ENCODE data around the gene ACTN1. TPM values are rescaled to one million over a fixed set of nuclear protein-coding genes. Genes with fewer than 3 reads are reported as not detected.

Gene ACTN1
- total RNA-seq, 1 experiment from 2014 or later: 169 TPM

DNA sequence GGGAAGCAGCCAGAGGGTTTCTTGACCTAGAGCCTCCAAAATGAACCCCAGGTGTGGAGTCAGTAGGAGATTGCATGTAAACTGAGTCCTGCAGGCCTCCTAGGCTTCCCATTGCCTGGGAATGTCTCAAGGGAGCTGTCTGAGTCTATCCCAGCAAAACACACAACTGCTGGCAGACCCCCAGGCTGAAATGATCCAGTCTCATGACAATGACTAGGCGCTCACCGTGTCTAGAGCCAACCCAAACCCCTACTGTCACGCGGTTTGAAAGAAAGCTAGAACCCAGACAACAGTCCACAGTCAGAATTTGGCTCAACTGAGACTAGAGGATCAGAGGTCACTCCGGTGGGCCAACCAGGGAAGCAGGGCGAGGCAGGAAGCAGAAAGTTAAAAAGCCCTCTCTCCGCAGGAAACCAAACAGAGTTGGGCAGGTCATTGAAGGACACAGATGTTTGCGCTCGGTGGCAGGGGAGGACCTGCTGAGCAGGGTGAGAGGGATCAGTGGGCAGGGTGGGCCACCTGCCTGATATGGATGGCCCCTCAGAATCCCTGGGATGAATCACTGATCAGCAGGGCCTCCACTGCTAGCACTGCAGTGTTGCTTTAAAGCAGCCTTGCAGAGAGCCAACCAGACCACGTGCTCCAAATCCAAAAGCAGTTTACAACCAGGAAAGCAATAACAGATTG, 23.8 kb downstream of the ACTN1 start:
- H3K4me3 ChIP-seq (ENCODE audit: insufficient read depth, low read depth, low read length): no peak overlapping the region
- no peaks in the 10 kb centered on the region for H3K27me3 ChIP-seq (ENCODE audit: control insufficient read depth, insufficient read depth, low read length)
- H3K36me3 ChIP-seq (replicated peaks; ENCODE audit: control insufficient read depth, insufficient read depth, low read length): peaks cover 2% of the 10 kb centered on the region
- DNase-seq: no peak

DNA sequence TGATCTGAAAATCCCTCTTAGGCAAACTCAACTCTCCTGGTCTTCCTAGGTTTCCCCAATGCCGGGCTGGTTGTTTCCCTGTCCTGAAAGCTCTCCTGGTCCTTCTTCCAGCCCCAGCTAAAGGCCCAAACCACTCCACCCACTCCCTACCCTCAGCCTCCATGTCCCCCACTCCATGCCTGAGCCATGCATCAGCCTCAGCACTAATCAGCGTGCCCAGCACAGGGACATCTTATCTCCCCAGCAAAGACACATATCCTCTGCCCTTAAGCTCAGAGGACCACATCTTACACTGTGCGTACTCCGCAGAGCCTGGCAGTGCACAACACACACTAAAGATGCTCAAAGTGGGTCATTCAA, 25.9 kb downstream of the ACTN1 start:
- H3K27me3 ChIP-seq (ENCODE audit: control insufficient read depth, insufficient read depth, low read length): no peaks in the 10 kb centered on the region
- H3K4me3 ChIP-seq (ENCODE audit: insufficient read depth, low read depth, low read length): no peak overlapping the region
- DNase-seq: no peak

DNA sequence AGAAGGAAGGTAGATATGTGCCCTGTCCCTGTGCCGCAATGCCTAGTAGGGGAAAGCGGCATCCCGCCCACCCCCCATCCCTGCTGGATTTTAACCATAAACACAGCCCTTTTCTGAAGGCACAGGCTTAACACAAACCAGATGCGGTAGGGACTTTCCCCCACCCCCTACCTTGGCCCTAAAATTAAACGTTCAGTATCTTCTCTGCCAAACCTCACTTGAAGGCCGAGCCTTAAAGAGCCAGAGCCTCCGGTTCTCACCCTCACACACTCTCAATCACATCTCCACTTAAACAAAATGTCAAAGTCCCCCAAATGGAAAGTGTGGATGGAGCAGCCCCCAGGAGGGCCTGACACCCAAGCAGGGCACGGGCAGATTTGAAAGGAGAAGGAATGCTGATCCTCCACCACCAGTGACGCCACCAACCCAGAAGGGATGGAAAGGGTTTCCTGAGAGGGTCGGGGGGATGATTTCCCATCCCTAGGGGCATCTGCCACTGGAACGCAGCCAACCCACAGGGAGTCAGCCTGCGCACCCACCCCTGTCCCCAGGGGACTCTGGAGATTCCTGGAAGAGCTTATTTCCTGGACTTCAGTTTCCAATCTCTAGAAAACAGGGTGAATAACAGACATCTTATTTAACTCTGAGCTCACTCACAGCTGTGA, 26.4 kb downstream of the ACTN1 start:
- H3K36me3 ChIP-seq (replicated peaks; ENCODE audit: control insufficient read depth, insufficient read depth, low read length): peaks cover under 1% of the 10 kb centered on the region
- DNase-seq: no peak
- H3K27me3 ChIP-seq (ENCODE audit: control insufficient read depth, insufficient read depth, low read length): no peaks in the 10 kb centered on the region
- H3K4me3 ChIP-seq (ENCODE audit: insufficient read depth, low read depth, low read length): no peak overlapping the region

More for the DNA sequence above, 25.9 kb downstream of the ACTN1 start:
- peaks cover 2% of the 10 kb centered on the region for H3K36me3 ChIP-seq (replicated peaks; ENCODE audit: control insufficient read depth, insufficient read depth, low read length)

DNA sequence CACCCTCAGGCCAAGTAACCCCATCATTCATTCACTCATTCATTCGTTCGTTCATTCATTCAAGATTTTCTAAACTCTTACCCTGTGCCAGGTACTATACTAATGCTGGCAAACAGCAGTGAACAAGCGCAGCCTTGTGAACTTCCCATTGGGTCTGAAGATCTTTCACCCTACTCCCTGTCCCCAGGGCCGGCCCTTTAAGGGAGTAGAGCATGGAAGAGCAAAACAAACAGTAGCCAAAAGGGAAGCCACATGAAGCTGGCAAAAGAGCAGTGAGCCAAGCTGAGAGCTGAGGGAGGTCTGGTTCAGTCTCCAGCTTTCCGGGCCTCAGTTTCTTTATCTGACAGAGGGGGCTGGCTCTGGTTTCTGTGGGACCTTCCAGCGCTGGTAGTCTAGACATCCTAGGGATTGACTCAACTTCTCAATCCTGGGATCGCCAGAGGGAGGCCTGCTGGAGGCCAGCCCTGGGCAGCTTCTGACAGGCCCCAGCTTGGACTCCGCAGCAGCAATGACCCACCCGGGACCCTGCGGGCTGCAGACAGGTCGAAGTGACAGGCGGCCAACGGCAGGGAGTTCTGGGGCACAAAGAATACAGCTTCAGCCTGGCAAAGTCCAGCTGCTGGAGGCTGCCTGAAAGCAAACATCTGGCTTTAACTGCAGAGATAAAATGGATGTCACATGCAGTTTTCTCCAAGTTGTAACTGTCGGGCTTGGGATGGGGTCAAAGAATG, 27.1 kb downstream of the ACTN1 start:
- DNase-seq: no peak
- no peak overlapping the region for H3K4me3 ChIP-seq (ENCODE audit: insufficient read depth, low read depth, low read length)
- no peaks in the 10 kb centered on the region for H3K27me3 ChIP-seq (ENCODE audit: control insufficient read depth, insufficient read depth, low read length)
- no peaks in the 10 kb centered on the region; the same call in 1 of the 2 replicates for H3K36me3 ChIP-seq (replicated peaks; ENCODE audit: control insufficient read depth, insufficient read depth, low read length)

DNA sequence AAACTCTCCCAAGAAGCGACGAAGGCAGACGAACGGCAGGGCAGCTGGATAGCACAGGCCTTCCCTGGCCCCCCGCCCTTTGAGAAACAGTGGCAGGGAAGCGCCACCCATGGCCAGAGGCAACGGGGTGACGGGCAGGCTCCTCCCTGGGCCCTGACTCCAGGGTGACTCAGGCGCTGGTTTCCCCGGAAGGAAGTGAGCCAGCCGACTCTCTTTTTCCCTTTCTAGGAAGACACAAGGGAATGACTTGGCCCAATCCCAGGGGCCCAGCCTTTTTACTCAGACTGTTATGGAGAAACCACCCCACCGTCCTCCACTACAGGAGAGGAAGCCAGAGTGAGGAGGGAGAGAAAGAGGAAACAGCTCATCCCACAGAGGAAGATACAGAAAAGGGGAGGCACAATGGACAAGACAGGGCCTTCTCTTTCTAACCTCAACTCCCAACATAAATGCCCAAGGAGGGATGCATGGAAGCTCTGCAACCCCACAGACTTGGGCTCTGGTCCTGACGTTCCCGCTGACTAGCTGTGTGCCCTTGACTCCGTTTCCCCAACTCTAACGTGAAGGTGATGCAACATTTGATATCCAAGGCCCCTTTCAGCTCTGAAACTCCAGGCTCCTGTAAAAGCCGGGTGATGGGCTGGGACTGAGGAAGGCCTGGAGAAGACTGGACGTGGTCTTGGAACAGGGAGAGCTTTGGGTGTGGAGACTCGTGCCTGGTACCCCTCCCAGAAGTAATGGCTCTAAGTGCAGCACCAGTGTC, 27.9 kb downstream of the ACTN1 start:
- DNase-seq: no peak
- no peaks in the 10 kb centered on the region for H3K27me3 ChIP-seq (ENCODE audit: control insufficient read depth, insufficient read depth, low read length)
- H3K4me3 ChIP-seq (ENCODE audit: insufficient read depth, low read depth, low read length): no peak overlapping the region
- no peaks in the 10 kb centered on the region; the same call in 1 of the 2 replicates for H3K36me3 ChIP-seq (replicated peaks; ENCODE audit: control insufficient read depth, insufficient read depth, low read length)

DNA sequence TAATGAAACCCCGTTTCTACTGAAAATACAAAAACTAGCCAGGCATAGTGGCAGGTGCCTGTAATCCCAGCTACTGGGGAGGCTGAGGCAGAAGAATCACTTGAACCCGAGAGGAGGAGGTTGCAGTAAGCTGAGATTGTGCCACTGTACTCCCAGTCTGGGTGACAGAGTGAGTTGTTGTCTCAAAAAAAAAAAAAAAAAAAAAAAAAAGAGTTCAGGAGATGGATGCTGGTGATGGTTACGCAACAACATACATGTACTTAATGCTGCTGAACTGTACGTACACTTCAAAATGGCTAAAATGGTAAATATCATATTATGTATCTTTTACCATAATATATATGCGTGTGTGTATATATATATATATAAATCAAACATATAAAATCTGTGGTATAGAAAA, 29.0 kb downstream of the ACTN1 start:
- no peak for DNase-seq
- H3K27me3 ChIP-seq (ENCODE audit: control insufficient read depth, insufficient read depth, low read length): no peaks in the 10 kb centered on the region
- no peak overlapping the region for H3K4me3 ChIP-seq (ENCODE audit: insufficient read depth, low read depth, low read length)
- no peaks in the 10 kb centered on the region; the same call in 1 of the 2 replicates for H3K36me3 ChIP-seq (replicated peaks; ENCODE audit: control insufficient read depth, insufficient read depth, low read length)

DNA sequence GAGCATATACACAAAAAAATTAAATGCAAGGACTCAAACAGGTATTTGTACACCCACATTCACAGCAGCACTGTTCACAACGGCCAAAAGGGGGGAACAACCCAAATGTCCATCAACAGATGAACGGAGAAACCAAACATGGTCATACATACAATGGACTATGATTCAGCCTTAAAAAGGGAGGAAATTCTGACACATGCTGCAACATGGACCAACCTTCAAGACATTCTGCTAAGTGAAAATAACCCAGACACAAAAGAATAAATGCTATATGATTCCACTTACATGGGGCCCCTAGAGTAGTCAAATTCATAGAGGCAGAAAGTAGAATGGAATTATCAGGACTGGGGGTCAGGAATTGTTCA, 29.5 kb downstream of the ACTN1 start:
- Histone ChIP-seq H3K4me3 (ENCODE audit: insufficient read depth, low read depth, low read length) (no peak overlapping the region), H3K27me3 (ENCODE audit: control insufficient read depth, insufficient read depth, low read length) (no peaks in the 10 kb centered on the region), H3K36me3 (replicated peaks; ENCODE audit: control insufficient read depth, insufficient read depth, low read length) (no peaks in the 10 kb centered on the region; the same call in 1 of the 2 replicates)
- no peak for DNase-seq

DNA sequence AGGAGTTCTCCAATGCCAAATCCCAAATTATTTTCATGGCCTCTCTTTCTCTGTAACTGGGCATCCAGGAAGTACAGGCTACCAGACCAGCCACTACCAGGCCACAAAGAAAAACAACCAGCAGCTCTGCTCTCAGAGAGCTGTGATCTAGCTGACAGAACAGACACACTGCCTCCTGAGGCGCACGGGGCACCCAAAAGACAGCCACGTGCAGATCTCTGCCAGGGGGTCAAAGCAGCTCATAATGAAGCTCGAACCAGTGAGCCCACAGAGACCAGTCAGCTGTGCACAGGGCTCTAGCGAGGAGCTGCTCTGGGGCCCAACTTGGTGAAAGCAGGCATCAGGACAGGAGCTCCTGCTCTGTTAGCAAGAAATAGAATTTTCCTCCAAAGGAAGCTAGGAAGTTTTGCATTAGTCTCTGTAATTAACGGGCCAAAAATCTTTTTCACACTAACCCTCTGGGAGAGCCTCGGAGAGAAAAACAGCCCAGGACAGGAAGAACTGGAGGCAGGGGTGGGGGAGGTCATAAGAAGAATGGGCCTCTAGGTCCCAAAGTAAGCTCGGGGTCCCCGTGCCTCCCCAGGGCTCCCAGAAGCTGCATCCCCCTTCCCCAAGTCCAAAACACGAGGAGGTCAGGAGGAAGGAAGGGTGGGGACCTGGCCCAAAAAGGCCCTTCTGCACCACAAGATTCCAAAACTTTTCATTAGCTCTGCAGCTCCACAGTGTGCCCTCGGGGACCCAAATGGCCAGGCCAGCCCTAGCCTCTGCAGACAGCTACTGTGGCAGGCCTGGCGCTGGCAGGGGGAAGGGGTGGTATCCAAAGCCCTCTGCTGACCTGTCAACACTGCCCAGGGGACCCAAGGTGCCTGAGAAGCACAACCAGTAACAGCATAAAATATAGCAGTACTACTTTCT, 30.2 kb downstream of the ACTN1 start:
- H3K4me3 ChIP-seq (ENCODE audit: insufficient read depth, low read depth, low read length): no peak overlapping the region
- no peaks in the 10 kb centered on the region for H3K27me3 ChIP-seq (ENCODE audit: control insufficient read depth, insufficient read depth, low read length)
- H3K36me3 ChIP-seq (replicated peaks; ENCODE audit: control insufficient read depth, insufficient read depth, low read length): no peaks in the 10 kb centered on the region; the same call in 1 of the 2 replicates
- DNase-seq: no peak

DNA sequence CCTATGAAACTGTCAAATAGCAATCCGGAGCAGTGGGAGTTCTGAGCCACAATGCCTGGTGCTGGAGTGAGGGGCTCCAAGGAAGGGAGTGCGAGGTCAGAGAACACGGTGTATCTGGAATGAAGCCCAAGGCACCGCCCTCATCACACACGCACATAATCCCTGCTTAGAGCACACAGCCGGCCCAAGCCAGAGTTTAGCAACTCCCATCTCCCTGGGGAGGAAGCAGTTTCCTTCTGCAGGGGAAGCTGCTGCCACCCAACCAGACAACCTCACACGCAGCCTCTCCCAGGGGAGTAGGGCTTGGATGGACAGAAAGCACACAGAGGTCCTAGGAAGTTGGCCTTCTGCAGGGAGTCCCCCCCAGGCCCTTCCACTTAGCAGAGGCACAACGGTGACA, 31.3 kb downstream of the ACTN1 start:
- Histone ChIP-seq H3K4me3 (ENCODE audit: insufficient read depth, low read depth, low read length) (no peak overlapping the region), H3K36me3 (replicated peaks; ENCODE audit: control insufficient read depth, insufficient read depth, low read length) (no peaks in the 10 kb centered on the region; the same call in 1 of the 2 replicates), H3K27me3 (ENCODE audit: control insufficient read depth, insufficient read depth, low read length) (no peaks in the 10 kb centered on the region)
- DNase-seq: no peak

DNA sequence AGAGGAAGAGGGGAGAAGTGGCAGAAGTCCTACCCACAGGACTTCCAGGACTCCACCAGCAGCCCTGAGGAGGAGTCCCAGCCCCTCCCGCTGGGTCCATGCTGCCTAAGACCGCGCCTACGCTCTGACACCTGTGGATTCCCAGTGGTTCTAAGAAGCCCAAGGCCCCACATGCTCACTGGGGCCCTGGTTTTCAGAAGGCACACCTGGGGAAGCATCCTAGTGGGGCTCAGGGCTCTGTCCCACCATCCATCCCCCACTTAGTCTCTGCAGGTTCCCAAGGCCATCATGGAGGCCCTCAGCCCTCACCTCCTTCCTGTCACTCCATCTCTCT, 32.6 kb downstream of the ACTN1 start:
- H3K4me3 ChIP-seq (ENCODE audit: insufficient read depth, low read depth, low read length): no peak overlapping the region
- no peaks in the 10 kb centered on the region; the same call in none of the 2 replicates for H3K36me3 ChIP-seq (replicated peaks; ENCODE audit: control insufficient read depth, insufficient read depth, low read length)
- no peak for DNase-seq
- H3K27me3 ChIP-seq (ENCODE audit: control insufficient read depth, insufficient read depth, low read length): no peaks in the 10 kb centered on the region

DNA sequence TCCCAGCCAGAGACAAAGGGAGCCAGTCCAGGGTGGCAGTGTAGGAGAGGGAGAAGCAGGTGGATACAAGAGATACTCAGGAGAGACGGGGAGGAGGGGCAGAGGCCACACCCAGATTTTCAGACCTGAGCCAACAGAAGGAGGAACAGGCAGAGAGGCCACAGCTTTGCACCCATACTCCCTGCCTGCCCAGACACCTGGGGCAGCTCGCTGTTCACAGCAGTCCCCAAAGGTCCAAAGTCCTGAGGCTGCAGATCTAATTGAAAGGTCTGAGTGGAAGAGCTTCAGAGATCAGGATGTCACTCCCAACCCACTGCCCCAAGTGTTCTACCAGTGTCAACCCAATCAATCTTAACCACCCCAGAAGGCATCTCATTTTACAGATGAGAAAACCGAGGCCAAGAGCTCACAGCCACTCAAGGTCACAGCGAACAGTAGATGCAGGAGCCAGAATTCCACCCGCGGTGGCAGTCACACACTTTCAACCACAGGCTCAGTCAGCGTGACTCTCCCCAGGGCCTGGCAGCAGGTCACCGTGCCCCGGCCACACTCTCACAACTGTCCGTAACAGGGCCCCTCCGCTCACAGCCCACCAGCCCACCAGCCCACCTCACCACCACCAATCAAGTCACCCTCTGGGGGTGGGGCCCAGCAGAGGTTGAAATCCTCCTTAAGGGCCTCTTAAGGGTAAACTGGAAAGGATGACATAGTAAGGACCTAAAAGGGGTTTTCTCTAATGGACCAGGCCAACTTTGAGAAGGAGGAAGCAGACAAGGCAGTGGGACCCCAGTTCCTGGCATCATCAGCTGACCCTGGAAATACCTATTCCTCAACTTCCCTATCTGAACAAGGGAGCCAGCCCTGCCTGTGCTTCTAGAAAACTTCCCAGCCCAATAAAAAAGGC, 33.3 kb downstream of the ACTN1 start:
- Histone ChIP-seq H3K36me3 (replicated peaks; ENCODE audit: control insufficient read depth, insufficient read depth, low read length) (no peaks in the 10 kb centered on the region; the same call in 1 of the 2 replicates), H3K27me3 (ENCODE audit: control insufficient read depth, insufficient read depth, low read length) (no peaks in the 10 kb centered on the region)
- no peak for DNase-seq

DNA sequence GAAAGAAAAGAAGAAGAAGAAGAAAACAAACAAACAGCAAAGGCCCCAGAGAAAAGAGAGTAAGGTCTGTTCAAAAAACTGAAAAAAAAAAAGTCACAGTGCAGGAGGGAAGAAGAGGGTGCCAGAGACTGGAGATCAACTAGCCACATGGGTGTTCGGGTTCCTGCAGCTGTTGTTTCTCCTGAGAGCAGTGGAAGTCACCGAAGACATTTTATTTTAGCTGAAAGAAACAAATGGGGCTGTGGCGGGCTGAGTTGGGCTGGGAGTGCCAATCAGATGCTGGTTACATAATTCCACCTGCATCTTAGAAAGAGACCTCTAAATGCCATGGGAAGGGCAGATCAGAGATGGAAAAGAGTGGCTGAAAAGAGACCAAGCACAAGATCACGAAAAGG, 33.9 kb downstream of the ACTN1 start:
- no peaks in the 10 kb centered on the region for H3K27me3 ChIP-seq (ENCODE audit: control insufficient read depth, insufficient read depth, low read length)
- H3K36me3 ChIP-seq (replicated peaks; ENCODE audit: control insufficient read depth, insufficient read depth, low read length): no peaks in the 10 kb centered on the region; the same call in 1 of the 2 replicates
- DNase-seq: no peak
- H3K4me3 ChIP-seq (ENCODE audit: insufficient read depth, low read depth, low read length): no peak overlapping the region

More for the DNA sequence above, 33.3 kb downstream of the ACTN1 start:
- H3K4me3 ChIP-seq (ENCODE audit: insufficient read depth, low read depth, low read length): no peak overlapping the region

DNA sequence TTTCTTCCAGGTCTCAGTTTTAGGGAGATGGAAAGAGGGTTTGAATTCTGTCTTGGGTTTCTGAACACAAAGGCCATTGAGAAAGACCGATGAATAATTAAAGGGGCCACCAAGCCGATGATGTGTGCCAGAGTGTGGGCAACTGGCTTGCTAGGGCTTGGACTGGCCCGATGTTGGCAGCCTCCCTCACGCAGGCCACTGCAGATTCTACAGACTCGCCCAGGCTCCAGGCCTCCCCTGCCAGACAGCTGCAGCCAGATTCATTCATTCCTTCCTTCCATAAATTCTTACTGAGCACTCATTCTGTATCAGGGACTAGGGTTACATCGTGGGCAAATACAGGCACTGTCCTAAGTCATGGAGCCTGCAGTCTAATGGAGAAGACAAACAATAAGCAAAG, 34.9 kb downstream of the ACTN1 start:
- Histone ChIP-seq H3K36me3 (replicated peaks; ENCODE audit: control insufficient read depth, insufficient read depth, low read length) (no peaks in the 10 kb centered on the region; the same call in 1 of the 2 replicates), H3K4me3 (ENCODE audit: insufficient read depth, low read depth, low read length) (no peak overlapping the region), H3K27me3 (ENCODE audit: control insufficient read depth, insufficient read depth, low read length) (no peaks in the 10 kb centered on the region)
- DNase-seq: no peak
